ENCODE results near the gene ZNF608.

- TF ChIP-seq TCF4 (CRISPR knock-in tag; IDR thresholded peaks at IDR 0.05; ENCODE audit: borderline replicate concordance) (no peak), CSRNP3 (CRISPR knock-in tag; IDR thresholded peaks at IDR 0.05) (no peak), ZC3H10 (CRISPR knock-in tag; IDR thresholded peaks at IDR 0.05) (no peak), CREB5 (CRISPR knock-in tag; IDR thresholded peaks at IDR 0.05; ENCODE audit: low read depth) (no peak), ZNF8 (CRISPR knock-in tag; IDR thresholded peaks at IDR 0.05) (no peak), ISL1 (CRISPR knock-in tag; IDR thresholded peaks at IDR 0.05) (no peak), POU6F1 (CRISPR knock-in tag; IDR thresholded peaks at IDR 0.05; ENCODE audit: borderline replicate concordance, low read depth) (no peak), ZFP30 (CRISPR knock-in tag; IDR thresholded peaks at IDR 0.05) (no peak), RARB (CRISPR knock-in tag; IDR thresholded peaks at IDR 0.05) (no peak), ZNF565 (CRISPR knock-in tag; conservative IDR thresholded peaks at IDR 0.05; ENCODE audit: low read depth) (no peak), PATZ1 (CRISPR knock-in tag; IDR thresholded peaks at IDR 0.05; ENCODE audit: borderline replicate concordance) (no peak), OSR1 (CRISPR knock-in tag; IDR thresholded peaks at IDR 0.05) (no peak), BACH2 (CRISPR knock-in tag; IDR thresholded peaks at IDR 0.05; ENCODE audit: borderline replicate concordance) (no peak), ESRRG (CRISPR knock-in tag; IDR thresholded peaks at IDR 0.05) (no peak)
Measured at GRCh38 chr5:124783285-124783684, 36.8 kb upstream of the ZNF608 start.

All from SK-N-SH treated with all-trans-retinoic acid at 6 μM for 48 hours (cell line).